TTC549 (cell line): Measurements from ENCODE around the gene PSPH.
A peak's percentile ranks its signal among the peaks of the same experiment; 100 is the strongest.
"Not testable (repeated sequence)": the region's sequence is repeated elsewhere in the genome, so short reads cannot be mapped to it uniquely, and the experiment has no call there.

Source experiments
- FAIRE-seq: peaks from 2 replicates; lab custom pipeline; 2012; peaks lifted over from hg19 to GRCh38; lab: Jason Lieb, UNC

PSPH gene

DNA sequence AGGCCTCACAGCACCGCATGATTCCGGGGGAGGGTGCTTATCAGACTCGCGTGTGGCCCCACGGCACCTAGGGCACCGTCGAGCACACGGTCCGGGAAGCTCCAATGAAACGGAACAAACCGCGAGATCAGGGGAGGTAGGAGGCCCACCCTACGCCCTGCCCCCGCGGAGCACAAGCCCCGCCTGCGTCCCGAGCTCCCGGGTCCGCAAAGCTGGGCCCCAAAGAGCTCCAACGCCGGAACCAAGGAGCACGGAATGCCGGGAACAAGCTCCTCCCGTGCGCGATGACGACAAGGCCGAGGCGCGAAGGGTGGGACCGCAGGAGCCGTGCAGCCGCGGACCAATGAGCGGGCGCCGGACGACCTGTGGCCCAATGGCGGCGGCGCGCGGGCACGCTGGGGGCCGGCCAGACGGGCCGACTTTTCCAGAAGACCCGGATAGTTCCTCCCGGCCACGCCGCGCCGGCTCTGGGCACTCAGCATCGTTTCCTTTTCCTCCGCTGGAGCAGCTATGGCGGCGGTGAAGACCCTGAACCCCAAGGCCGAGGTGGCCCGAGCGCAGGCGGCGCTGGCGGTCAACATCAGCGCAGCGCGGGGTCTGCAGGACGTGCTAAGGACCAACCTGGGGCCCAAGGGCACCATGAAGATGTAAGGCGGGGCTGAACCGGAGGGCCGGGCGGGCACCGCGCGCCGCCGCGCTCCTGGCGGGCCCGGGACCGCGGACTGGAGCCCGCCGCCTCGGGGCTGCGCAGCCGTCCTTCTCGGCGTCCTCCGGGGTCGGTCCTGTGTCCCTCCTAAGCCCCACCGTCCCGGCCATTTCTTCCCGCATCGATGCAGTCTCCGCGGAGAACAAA lies at the start of gene PSPH, which contains the start of gene CCT6A:
Gene PSPH, minus strand, starts transcription at position 106 of the 853 bp plus-strand sequence. CDS start 30,232 bp downstream, outside the sequence.
Gene CCT6A, plus strand, starts transcription at position 427 of the 853 bp plus-strand sequence. Its CDS starts 84 bp downstream, at position 511.
- peak; percentile 62 for FAIRE-seq

DNA sequence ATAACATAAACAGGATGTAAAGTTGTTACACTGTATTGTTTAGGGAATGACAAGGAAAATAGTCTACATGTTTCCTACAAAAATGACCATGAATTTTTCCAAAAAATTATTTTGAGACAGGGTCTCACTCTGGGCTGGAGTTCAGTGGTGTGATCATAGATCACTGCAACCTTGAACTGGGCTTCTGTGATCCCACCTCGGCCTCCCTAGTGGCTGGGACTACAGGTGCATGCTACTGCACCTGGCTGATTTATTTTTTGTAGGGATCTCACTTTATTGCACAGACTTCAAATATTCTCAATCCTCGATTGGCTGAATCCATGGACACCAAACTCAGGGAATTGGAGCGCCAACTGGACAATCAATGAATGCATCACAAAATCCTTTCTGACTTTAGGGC lies 48.4 kb upstream of the PSPH start:
- FAIRE-seq = no peak

DNA sequence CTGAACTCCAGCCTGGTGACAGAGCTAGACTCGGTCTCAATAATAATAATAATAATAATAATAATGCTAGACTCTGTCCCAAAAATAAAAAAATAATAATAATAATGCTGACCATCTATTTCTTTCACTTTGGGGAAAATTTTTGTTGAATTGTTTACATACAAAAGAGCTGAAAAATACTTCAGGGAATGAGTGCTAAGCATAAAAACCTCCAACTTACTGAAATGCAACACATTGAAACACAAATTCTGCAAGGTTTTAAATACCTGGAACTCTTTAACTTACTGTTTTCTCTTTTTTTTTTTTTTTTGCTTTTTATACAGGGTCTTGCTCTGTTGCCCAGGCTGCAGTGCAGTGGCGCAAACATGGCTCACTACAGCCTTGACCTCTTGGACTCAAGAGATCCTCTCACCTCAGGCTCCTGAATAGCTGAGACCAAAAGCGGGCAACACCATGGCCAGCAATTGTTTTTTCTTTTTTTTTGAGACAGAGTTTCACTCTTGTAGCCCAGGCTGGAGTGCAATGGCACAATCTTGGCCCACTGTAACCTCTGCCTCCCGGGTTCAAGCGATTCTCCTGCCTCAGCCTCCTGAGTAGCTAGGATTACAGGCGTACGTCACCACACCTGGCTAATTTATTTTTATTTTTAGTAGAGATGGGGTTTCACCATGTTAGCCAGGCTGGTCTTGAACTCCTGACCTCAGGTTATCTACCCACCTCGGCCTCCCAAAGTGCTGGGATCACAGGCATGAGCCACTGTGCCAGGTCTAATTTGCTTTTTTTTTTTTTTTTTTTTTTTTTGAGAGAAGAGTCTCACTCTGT lies 47.2 kb upstream of the PSPH start:
- not testable (repeated sequence) for FAIRE-seq

- no peak for FAIRE-seq
These were observed 46.5 kb upstream of the PSPH start for GRCh38 chr7:56097700-56098099.

- FAIRE-seq = no peak
These were observed 41.7 kb upstream of the PSPH start, which contains the start of gene PHKG1 for GRCh38 chr7:56092789-56093531. Gene PHKG1 (minus strand): TSS chr7:56092952. CDS start chr7:56088941, 4,011 bp downstream.

GRCh38 chr7:56092388-56092787 lies 41.1 kb upstream of the PSPH start:
- FAIRE-seq = not testable (repeated sequence)

DNA sequence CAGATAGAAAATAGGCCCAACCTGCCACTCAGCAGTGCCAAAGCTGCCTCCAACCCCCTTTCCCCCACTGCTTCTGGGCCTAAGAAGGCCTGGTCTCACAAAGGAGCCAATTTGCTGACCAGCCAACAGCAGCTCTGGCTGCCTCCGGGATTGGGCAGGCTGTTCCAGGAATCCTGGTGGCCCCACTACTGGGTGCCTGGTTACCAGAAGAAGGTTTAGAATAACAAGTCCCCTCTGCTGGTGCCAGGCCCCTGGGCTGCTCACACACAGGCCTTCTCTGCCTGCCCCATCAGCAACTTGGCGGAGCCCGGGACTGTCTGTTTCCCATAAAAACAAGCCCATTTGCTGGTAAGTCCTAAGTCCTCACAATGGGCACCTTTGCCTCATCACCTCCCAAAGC lies 40.3 kb upstream of the PSPH start:
- no peak for FAIRE-seq

DNA sequence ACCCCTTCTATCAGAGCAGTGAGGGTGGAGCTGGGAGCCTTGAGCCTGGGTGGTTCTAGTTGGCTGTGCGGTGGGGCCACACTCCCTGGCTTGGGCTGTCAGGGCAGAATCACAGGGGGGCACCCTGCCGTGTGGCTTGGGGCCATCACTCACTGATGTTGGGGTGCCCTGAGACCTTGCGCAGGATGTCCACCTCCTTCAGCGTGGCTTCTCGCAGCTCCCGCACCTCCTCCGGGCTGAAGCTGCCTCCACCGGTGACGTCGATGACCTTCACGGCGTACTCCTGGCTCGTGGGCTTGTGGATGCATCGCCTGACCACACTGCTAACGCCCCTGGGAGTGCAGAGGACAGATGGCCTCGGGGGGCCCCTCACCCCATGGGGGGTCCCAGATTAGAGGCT lies 36.2 kb upstream of the PSPH start:
- FAIRE-seq = no peak

- FAIRE-seq = no peak
These were observed 35.5 kb upstream of the PSPH start for GRCh38 chr7:56086761-56087160.

DNA sequence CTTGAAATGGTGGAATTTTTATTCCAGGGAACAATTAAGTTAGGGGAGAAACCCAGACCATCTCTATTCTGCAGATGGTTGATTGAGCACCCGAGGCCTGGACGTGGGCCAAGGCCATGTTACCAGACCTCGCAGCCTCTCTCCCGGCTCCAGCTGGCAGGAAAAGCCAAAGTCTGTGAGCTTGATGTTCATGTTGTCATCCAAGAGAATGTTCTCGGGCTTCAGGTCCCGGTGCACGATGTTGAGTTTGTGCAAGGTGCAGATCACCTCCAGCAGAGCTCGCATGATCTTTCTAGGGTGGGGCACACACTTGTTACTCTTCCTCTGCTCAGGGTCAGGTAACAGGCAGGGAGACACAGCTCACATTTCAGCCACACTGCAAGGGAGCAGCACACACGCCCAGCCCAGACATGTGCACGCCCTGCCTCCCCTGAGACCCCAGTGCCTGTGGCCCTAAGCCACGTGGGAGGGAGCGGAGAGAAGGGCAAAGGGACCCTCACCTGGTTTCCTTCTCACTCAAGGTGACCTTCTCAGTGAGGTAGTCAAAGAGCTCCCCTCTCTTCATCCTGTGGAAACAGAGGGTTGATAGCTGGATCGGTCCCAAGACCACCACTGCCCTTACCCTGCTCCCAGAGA lies 32.0 kb upstream of the PSPH start:
- FAIRE-seq = no peak

GRCh38 chr7:56081626-56082340 lies 30.5 kb upstream of the PSPH start:
- FAIRE-seq = no peak

- not testable (repeated sequence) for FAIRE-seq
These were observed 29.6 kb upstream of the PSPH start for GRCh38 chr7:56080726-56081435.

GRCh38 chr7:56079450-56080185 lies 28.4 kb upstream of the PSPH start:
- no peak for FAIRE-seq

DNA sequence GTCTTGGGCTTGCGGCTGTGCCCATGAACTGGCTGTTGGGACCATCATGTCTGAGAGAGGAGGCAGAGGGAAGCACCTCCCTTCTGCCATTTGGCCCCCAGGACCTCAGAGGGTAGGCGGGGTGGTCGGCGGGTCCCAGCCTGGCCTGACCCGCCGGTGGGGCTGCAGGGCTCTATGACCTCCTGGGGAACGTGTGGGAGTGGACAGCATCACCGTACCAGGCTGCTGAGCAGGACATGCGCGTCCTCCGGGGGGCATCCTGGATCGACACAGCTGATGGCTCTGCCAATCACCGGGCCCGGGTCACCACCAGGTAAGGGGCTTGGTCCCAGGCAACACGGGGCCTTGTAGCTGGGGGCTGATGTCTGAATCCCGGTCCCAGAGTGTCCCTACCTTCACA lies 27.0 kb upstream of the PSPH start:
- no peak for FAIRE-seq

GRCh38 chr7:56077681-56078080 lies 26.4 kb upstream of the PSPH start:
- no peak for FAIRE-seq

GRCh38 chr7:56074371-56074791 lies 23.1 kb upstream of the PSPH start:
- FAIRE-seq = no peak

DNA sequence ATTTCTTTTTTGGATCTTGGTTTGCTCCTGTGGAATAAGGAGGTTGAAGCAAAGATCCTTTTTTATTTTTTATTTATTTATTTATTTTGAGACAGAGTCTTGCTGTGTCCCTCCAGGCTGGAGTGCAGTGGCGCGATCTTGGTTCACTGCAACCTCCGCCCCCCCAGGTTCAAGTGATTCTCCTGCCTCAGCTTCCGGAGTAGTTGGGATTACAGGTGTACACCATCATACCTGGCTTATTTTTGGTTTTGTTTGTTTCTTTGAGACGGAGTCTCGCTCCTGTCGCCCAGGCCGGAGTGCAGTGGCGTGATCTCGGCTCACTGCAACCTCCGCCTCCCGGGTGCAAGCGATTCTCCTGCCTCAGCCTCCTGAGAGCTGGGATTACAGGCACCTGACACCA lies 15.1 kb upstream of the PSPH start:
- not testable (repeated sequence) for FAIRE-seq

DNA sequence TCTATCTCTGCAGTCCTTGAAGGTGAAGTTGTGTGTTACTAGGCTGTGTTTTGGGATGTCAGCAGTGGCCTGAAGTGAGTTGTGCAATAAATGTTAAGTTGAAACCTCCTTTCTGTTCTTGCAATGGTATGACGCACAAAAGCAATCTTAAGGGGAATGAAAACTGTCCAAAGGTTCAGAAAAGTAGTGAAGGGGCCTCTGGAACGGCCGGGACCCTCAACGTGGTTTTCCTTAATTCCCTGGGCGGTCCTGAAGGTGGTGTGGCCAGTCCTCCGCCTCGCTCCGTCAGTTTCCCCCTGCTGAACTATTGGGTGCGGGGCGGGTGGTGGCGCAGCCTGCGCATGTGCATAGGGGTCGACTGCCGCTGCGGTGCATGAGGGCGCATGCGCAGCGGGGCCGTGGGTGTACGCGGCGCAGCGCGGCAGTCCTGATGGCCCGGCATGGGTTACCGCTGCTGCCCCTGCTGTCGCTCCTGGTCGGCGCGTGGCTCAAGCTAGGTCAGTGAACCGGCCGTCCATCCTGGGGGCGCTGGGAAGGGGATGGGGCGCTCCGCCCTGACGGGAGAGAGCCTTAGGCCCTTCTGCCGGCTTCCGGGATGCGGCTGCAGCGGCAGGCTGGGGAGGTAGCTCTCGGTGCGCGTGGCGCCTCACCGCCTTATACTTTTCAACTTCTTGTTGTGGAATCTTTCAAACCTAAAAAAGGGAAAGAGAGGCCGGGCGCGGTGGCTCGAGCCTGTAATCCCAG lies 12.8 kb upstream of the PSPH start, which contains the start of gene SUMF2:
Gene SUMF2, plus strand, starts transcription at position 405 of the 744 bp plus-strand sequence. Its CDS starts 26 bp downstream, at position 431.
- no peak for FAIRE-seq

- no peak for FAIRE-seq
These were observed 12.2 kb upstream of the PSPH start for GRCh38 chr7:56063500-56063881.
